H1 (cell line): ENCODE measurements around the gene CACNG5. TPM values are rescaled to one million over a fixed set of nuclear protein-coding genes. Genes with fewer than 3 reads are reported as not detected.

Experiments used
- CTCF ChIA-PET: fragments of 300-600 bp; sonication (Branson Sonifier 250); formaldehyde crosslinking; loops from one replicate; lab custom pipeline; 2021; ENCODE audit not compliant: partially characterized antibody; lab: Charles Lee
- POLR2A ChIA-PET: fragments of 300-600 bp; sonication (Branson Sonifier 250); formaldehyde crosslinking; loops from one replicate; lab custom pipeline; 2021; ENCODE audit warnings: inconsistent platforms; ENCODE audit not compliant: partially characterized antibody; lab: Charles Lee
- DNase-seq, 2 experiments: peaks; one replicate each; pipeline versions ENCODE4 v3.0.0 to v3.0.0-alpha.2; 2010 to 2022; ENCODE audit warnings: low spot score in 2 of 2, low read depth in 1 of 2, mixed read lengths in 1 of 2
- FAIRE-seq: peaks from 2 replicates; lab custom pipeline; 2011; peaks lifted over from hg19 to GRCh38; lab: Jason Lieb, UNC
- H2AFZ ChIP-seq: 2 replicates; pipeline ENCODE4 v1.8.1; 2012; ENCODE audit warnings: low read length, inconsistent platforms
- H2AK5ac ChIP-seq: 2 replicates; pipeline ENCODE4 v1.6.1; 2013; ENCODE audit warnings: low read depth, low read length
- H2BK120ac ChIP-seq: replicated peaks from 2 replicates; pipeline ENCODE3; 2013; ENCODE audit warnings: low read depth, low read length, inconsistent platforms
- H2BK12ac ChIP-seq: 2 replicates; pipeline ENCODE4 v1.6.1; 2013; ENCODE audit warnings: low read depth, low read length
- H2BK15ac ChIP-seq: 2 replicates; pipeline ENCODE4 v1.6.1; 2013; ENCODE audit warnings: low read length
- H2BK20ac ChIP-seq: 2 replicates; pipeline ENCODE4 v1.6.1; 2013; ENCODE audit warnings: low read length
- H2BK5ac ChIP-seq: 2 replicates; pipeline ENCODE4 v1.6.1; 2013; ENCODE audit warnings: low read depth, low read length
- H3K14ac ChIP-seq: 2 replicates; pipeline ENCODE4 v1.6.1; 2013; ENCODE audit warnings: inconsistent platforms; ENCODE audit not compliant: insufficient read length
- H3K18ac ChIP-seq: 2 replicates; pipeline ENCODE4 v1.6.1; 2013; ENCODE audit warnings: low read length; ENCODE audit errors: extremely low read depth
- H3K23ac ChIP-seq: 2 replicates; pipeline ENCODE4 v1.6.1; 2013; ENCODE audit warnings: inconsistent platforms; ENCODE audit not compliant: insufficient read length
- H3K23me2 ChIP-seq: 2 replicates; pipeline ENCODE4 v1.6.1; 2013; ENCODE audit warnings: low read depth, low read length
- H3K27ac ChIP-seq: 2 replicates; pipeline ENCODE4 v1.6.1; 2011; ENCODE audit warnings: low read depth, low read length, inconsistent platforms
- H3K27me3 ChIP-seq, 4 experiments: replicated peaks in 1 of 4; 1 replicate in 1 of 4; 2 replicates in 3 of 4; pipeline versions ENCODE4 v1.6.1 to v1.8.1; 2011 to 2013; ENCODE audit warnings: low read length in 3 of 4, mild to moderate bottlenecking in 3 of 4, inconsistent platforms in 2 of 4, mixed read lengths in 2 of 4, moderate library complexity in 1 of 4; ENCODE audit not compliant: control insufficient read depth in 3 of 4, insufficient read depth in 3 of 4; ENCODE audit errors: extremely low read depth in 1 of 4
- H3K36me3 ChIP-seq, 4 experiments: 2 replicates each; pipeline versions ENCODE4 v1.6.1 to v1.8.1; 2011 to 2013; ENCODE audit warnings: mild to moderate bottlenecking in 4 of 4, low read length in 3 of 4, moderate library complexity in 2 of 4, control low read depth in 1 of 4, inconsistent platforms in 1 of 4; ENCODE audit not compliant: insufficient read depth in 4 of 4, control insufficient read depth in 2 of 4
- H3K4ac ChIP-seq: replicated peaks from 2 replicates; pipeline ENCODE3; 2013; ENCODE audit warnings: low read length, low read depth, mixed read lengths, inconsistent platforms; ENCODE audit not compliant: insufficient read length
- H3K4me1 ChIP-seq, 4 experiments: replicated peaks in 1 of 4; 1 replicate in 1 of 4; 2 replicates in 3 of 4; pipeline versions ENCODE4 v1.6.1 to v1.8.1; 2011 to 2013; ENCODE audit warnings: low read length in 3 of 4, inconsistent platforms in 2 of 4, mixed read lengths in 1 of 4; ENCODE audit not compliant: insufficient read depth in 4 of 4, control insufficient read depth in 3 of 4
- H3K4me2 ChIP-seq, 2 experiments: 2 replicates each; pipeline versions ENCODE4 v1.6.1 to v1.8.1; 2011 to 2013; ENCODE audit warnings: low read depth in 2 of 2, low read length in 2 of 2, control low read depth in 1 of 2, inconsistent platforms in 1 of 2, mild to moderate bottlenecking in 1 of 2; ENCODE audit not compliant: insufficient read depth in 1 of 2
- H3K4me3 ChIP-seq, 4 experiments: fragments of 200-600, 300-600 bp in 1 of 4; sonication (generic), shearing (Covaris generic), sonication (Bioruptor Twin) in 1 of 4; 2 replicates each; pipeline versions ENCODE4 v1.5.1 to v1.8.1; 2011 to 2016; ENCODE audit warnings: low read length in 4 of 4, low read depth in 3 of 4, control low read depth in 2 of 4, inconsistent platforms in 2 of 4, mild to moderate bottlenecking in 2 of 4, mixed read lengths in 1 of 4, moderate library complexity in 1 of 4; ENCODE audit not compliant: insufficient read depth in 2 of 4; ENCODE audit errors: extremely low read depth in 1 of 4
- H3K56ac ChIP-seq: replicated peaks from 2 replicates; pipeline ENCODE3; 2013; ENCODE audit warnings: low read depth, mild to moderate bottlenecking, mixed read lengths, low read length, inconsistent platforms; ENCODE audit not compliant: insufficient read length
- H3K79me1 ChIP-seq: 2 replicates; pipeline ENCODE4 v1.6.1; 2013; ENCODE audit warnings: low read depth, low read length, control low read depth
- H3K79me2 ChIP-seq, 2 experiments: 2 replicates each; pipeline versions ENCODE4 v1.6.1 to v1.8.1; 2012 to 2013; ENCODE audit warnings: low read length in 2 of 2, mild to moderate bottlenecking in 2 of 2, inconsistent platforms in 1 of 2; ENCODE audit not compliant: insufficient read depth in 2 of 2, control insufficient read depth in 1 of 2
- H3K9ac ChIP-seq, 4 experiments: replicated peaks in 1 of 4; 1 replicate in 1 of 4; 2 replicates in 3 of 4; pipeline versions ENCODE4 v1.6.1 to v1.8.1; 2011 to 2013; ENCODE audit warnings: low read depth in 3 of 4, low read length in 3 of 4, control low read depth in 2 of 4, mild to moderate bottlenecking in 2 of 4, moderate library complexity in 2 of 4, inconsistent platforms in 1 of 4; ENCODE audit errors: extremely low read depth in 1 of 4
- H3K9me3 ChIP-seq, 2 experiments: 2 replicates each; pipeline versions ENCODE4 v1.6.1 to v1.8.1; 2012 to 2013; ENCODE audit warnings: mild to moderate bottlenecking in 2 of 2, moderate library complexity in 2 of 2, control low read depth in 1 of 2, inconsistent platforms in 1 of 2, low read depth in 1 of 2, low read length in 1 of 2, mixed read lengths in 1 of 2; ENCODE audit not compliant: insufficient read depth in 2 of 2
- H4K20me1 ChIP-seq, 2 experiments: replicated peaks in 1 of 2; 2 replicates each; pipeline versions ENCODE3 to v1.8.1; 2011 to 2013; ENCODE audit warnings: inconsistent platforms in 2 of 2, low read length in 2 of 2, mild to moderate bottlenecking in 1 of 2; ENCODE audit not compliant: insufficient read depth in 2 of 2, control insufficient read depth in 1 of 2
- H4K5ac ChIP-seq: 2 replicates; pipeline ENCODE4 v1.6.1; 2013; ENCODE audit warnings: low read length, low read depth, mixed read lengths, inconsistent platforms; ENCODE audit not compliant: insufficient read length
- H4K8ac ChIP-seq: 2 replicates; pipeline ENCODE4 v1.8.0; 2013; ENCODE audit warnings: mild to moderate bottlenecking, moderate library complexity, low read length, inconsistent platforms; ENCODE audit not compliant: insufficient read depth; ENCODE audit errors: extremely low read depth
- H4K91ac ChIP-seq: replicated peaks from 2 replicates; pipeline ENCODE3; 2013; ENCODE audit warnings: low read length, mixed read lengths, inconsistent platforms; ENCODE audit not compliant: insufficient read length
- CTCF ChIP-seq, 3 experiments: IDR thresholded peaks; 1 replicate in 2 of 3; 2 replicates in 1 of 3; pipeline versions ENCODE4 v1.5.1 to v1.6.1; 2011; ENCODE audit warnings: low read length in 3 of 3, mild to moderate bottlenecking in 3 of 3, inconsistent platforms in 2 of 3, low read depth in 1 of 3, moderate library complexity in 1 of 3; ENCODE audit not compliant: insufficient read depth in 1 of 3; ENCODE audit errors: control extremely low read depth in 1 of 3
- JUN ChIP-seq: IDR thresholded peaks from 2 replicates; pipeline ENCODE4 v1.6.1; 2011; ENCODE audit warnings: low read depth, mild to moderate bottlenecking, improper control_type of control experiment, low read length
- MAFK ChIP-seq: IDR thresholded peaks from 2 replicates; pipeline ENCODE4 v1.6.1; 2012; ENCODE audit warnings: low read depth, mild to moderate bottlenecking, improper control_type of control experiment, low read length
- POLR2A ChIP-seq, 2 experiments: IDR thresholded peaks; 1 replicate in 1 of 2; 2 replicates in 1 of 2; pipeline ENCODE4 v1.6.1; 2011; ENCODE audit warnings: low read depth in 2 of 2, low read length in 2 of 2, mild to moderate bottlenecking in 2 of 2; ENCODE audit errors: control extremely low read depth in 1 of 2
- SIX5 ChIP-seq: IDR thresholded peaks from 2 replicates; pipeline ENCODE4 v1.6.1; 2011; ENCODE audit warnings: mild to moderate bottlenecking, low read depth, low read length
- YY1 ChIP-seq: IDR thresholded peaks from 2 replicates; pipeline ENCODE4 v1.6.1; 2011; ENCODE audit warnings: low read depth, mild to moderate bottlenecking, low read length
- WGBS, 2 experiments: shearing (Covaris generic) in 1 of 2; methylation state at CpG; one replicate each; pipeline versions ENCODE4 v1.1.6 to v1.1.7; 2013 to 2015; ENCODE audit warnings: low lambda C conversion rate in 2 of 2, mixed read lengths in 2 of 2, inconsistent platforms in 1 of 2, low coverage in 1 of 2, missing lambda C conversion rate in 1 of 2; ENCODE audit not compliant: insufficient replicate concordance in 2 of 2, insufficient coverage in 1 of 2, insufficient read length in 1 of 2; ENCODE audit errors: extremely low coverage in 1 of 2, missing lambda C conversion rate in 1 of 2; 5-methylcytosine and 5-hydroxymethylcytosine counted together
- polyA plus RNA-seq, 7 experiments: library from polyadenylated mRNA; depleted of rRNA in 3 of 7; stranded (reverse) in 5 of 7; unstranded in 2 of 7; fragments of >200 nt in 5 of 7; fragments of 200-250 nt in 2 of 7; gene quantifications; 1 replicate in 5 of 7; 2 replicates in 1 of 7; 4 replicates in 1 of 7; pipeline versions ENCODE4 v1.2.1 to v1.2.3, GENCODE V29; 2011 to 2013; ENCODE audit warnings: missing spikeins in 2 of 7, mixed read lengths in 2 of 7
- total RNA-seq: library from RNA; stranded (reverse); fragmentation: NEBNext Ultra II Directional; extraction: Animal tissue kit (Norgen Biotek cat#: 25700); gene quantifications from 2 replicates; pipeline ENCODE4 v1.2.1, GENCODE V29; 2021
- TF ChIP-seq, protein P1 (sequence below): IDR thresholded peaks from 2 replicates; pipeline ENCODE4 v1.6.1; 2012; ENCODE audit warnings: inconsistent platforms

The CACNG5 gene
- total and polyA plus RNA-seq, 2 of the 8 experiments (the other 6 are each of a cell fraction or from before 2014, with no cell fraction given): 2.2 to 3.1 TPM

- no peak overlapping the region for H4K91ac ChIP-seq
- no peak overlapping the region for H2BK12ac ChIP-seq
- no peak overlapping the region for H2AFZ ChIP-seq
- H3K27ac ChIP-seq: no peak overlapping the region
- H2BK5ac ChIP-seq: no peak overlapping the region
- WGBS, 2 experiments: 81% methylated on average over 2 of the region's 2 CpGs; no CpG with 5 or more reads in 1 of the 2 experiments
- no peaks in the 10 kb centered on the region for H3K36me3 ChIP-seq
- H2BK120ac ChIP-seq: no peak overlapping the region
- no peak overlapping the region for H3K4ac ChIP-seq
- POLR2A ChIA-PET: no interaction called here
- no peak overlapping the region for H2BK15ac ChIP-seq
- no peak overlapping the region for H3K4me2 ChIP-seq
- H3K9ac ChIP-seq: no peak overlapping the region
- TF ChIP-seq, protein P1, sequence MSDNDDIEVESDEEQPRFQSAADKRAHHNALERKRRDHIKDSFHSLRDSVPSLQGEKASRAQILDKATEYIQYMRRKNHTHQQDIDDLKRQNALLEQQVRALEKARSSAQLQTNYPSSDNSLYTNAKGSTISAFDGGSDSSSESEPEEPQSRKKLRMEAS: no peak
- TF ChIP-seq JUN (no peak), POLR2A (IDR thresholded peaks at IDR 0.05; ENCODE audit: control extremely low read depth in 1 of 2, low read depth in 2 of 2, low read length in 2 of 2) (no peak), SIX5 (no peak), CTCF (IDR thresholded peaks at IDR 0.05; ENCODE audit: control extremely low read depth in 1 of 3, insufficient read depth in 1 of 3, low read depth in 1 of 3, low read length in 3 of 3) (no peak), YY1 (no peak), MAFK (no peak)
- no peaks in the 10 kb centered on the region for H3K27me3 ChIP-seq
- no peak overlapping the region for H2AK5ac ChIP-seq
- H3K79me2 ChIP-seq: no peaks in the 10 kb centered on the region
- no peak overlapping the region for H3K23ac ChIP-seq
- 0 out of 2 replicates have a peak, but pooled peaks cover under 1% of the 10 kb centered on the region for H3K23me2 ChIP-seq
- no peak overlapping the region for H2BK20ac ChIP-seq
- H3K14ac ChIP-seq: no peak overlapping the region
- H3K4me1 ChIP-seq: no peaks in the 10 kb centered on the region
- H4K5ac ChIP-seq: no peak overlapping the region
- H3K4me3 ChIP-seq: no peak overlapping the region
- no peaks in the 10 kb centered on the region for H4K20me1 ChIP-seq
- H3K79me1 ChIP-seq: no peaks in the 10 kb centered on the region
- CTCF ChIA-PET: interaction anchor here (1.2 to 3.5 kb wide), 3 partner anchors 9 to 210 kb away, joined by 3 to 17 read pairs (median 4); no protein-coding TSS in a partner anchor
- no peak overlapping the region for H4K8ac ChIP-seq
- DNase-seq (no peak), FAIRE-seq (no peak)
- peaks cover 0 to 4% of the 10 kb centered on the region in 2 experiments; a peak in 3 of 4 replicates for H3K9me3 ChIP-seq
- no peak overlapping the region for H3K56ac ChIP-seq
- H3K18ac ChIP-seq: no peak overlapping the region
These were observed 97.4 kb downstream of the CACNG5 start for GRCh38 chr17:66932311-66932710.
